K562 (cell line): ENCODE data around the gene RASD1. TPM values are rescaled to one million over a fixed set of nuclear protein-coding genes. Genes with fewer than 3 reads are reported as not detected.
A peak's percentile ranks its signal among the peaks of the same experiment; 100 is the strongest.

Source experiments
- BACH1 ChIP-seq: fragments of 200-800 bp; sonication (Bioruptor generic); IDR thresholded peaks from 2 replicates; pipeline ENCODE4 v1.6.1; 2016; ENCODE audit warnings: missing genetic modification characterization, missing compliant biosample characterization
- BHLHE40 ChIP-seq: IDR thresholded peaks from 2 replicates; pipeline ENCODE4 v1.6.1; 2011; ENCODE audit warnings: low read length, improper control_type of control experiment
- CREM ChIP-seq: IDR thresholded peaks from 2 replicates; pipeline ENCODE4 v1.6.1; 2014; ENCODE audit warnings: antibody characterized with exemption, low read depth
- ERF ChIP-seq: fragments of 450-650 bp; formaldehyde crosslinking; IDR thresholded peaks from 2 replicates; pipeline ENCODE4 v1.4.0; 2020; ENCODE audit warnings: mild to moderate bottlenecking, mixed read lengths
- KLF1 ChIP-seq: fragments of 450-650 bp; IDR thresholded peaks from 2 replicates; pipeline ENCODE4 v1.6.1; 2016; ENCODE audit warnings: missing genetic modification characterization, missing compliant biosample characterization
- MTF1 ChIP-seq: fragments of 250-450 bp; sonication (Bioruptor Pico); IDR thresholded peaks from 2 replicates; pipeline ENCODE4 v1.9.0; 2021; ENCODE audit warnings: moderate library complexity, mild to moderate bottlenecking, inconsistent platforms, borderline replicate concordance
- NFE2L1 ChIP-seq: fragments of 450-650 bp; IDR thresholded peaks from 2 replicates; pipeline ENCODE4 v1.6.1; 2016; ENCODE audit warnings: missing genetic modification characterization, low read depth, mild to moderate bottlenecking, missing compliant biosample characterization, moderate library complexity, borderline replicate concordance
- RAD21 ChIP-seq, 2 experiments: fragments of 250-450 bp in 1 of 2; fragments of 450-650 bp in 1 of 2; sonication (Bioruptor Pico) in 1 of 2; formaldehyde crosslinking in 1 of 2; IDR thresholded peaks in 1 of 2; conservative IDR thresholded peaks in 1 of 2; 2 replicates each; pipeline versions ENCODE4 v1.4.0 to v1.8.0; 2020 to 2022; ENCODE audit warnings: mild to moderate bottlenecking in 2 of 2, moderate library complexity in 1 of 2
- RBFOX2 ChIP-seq: fragments of 200-400 bp; formaldehyde crosslinking; IDR thresholded peaks from 2 replicates; pipeline ENCODE4 v1.6.1; 2017; ENCODE audit warnings: low read depth, mild to moderate bottlenecking, low read length, moderate library complexity
- SP1 ChIP-seq: sonication (generic); formaldehyde crosslinking; IDR thresholded peaks from 2 replicates; pipeline ENCODE4 v1.8.1; 2022; ENCODE audit warnings: mild to moderate bottlenecking, missing genetic modification reagents
- ZNF280A ChIP-seq: fragments of 450-650 bp; IDR thresholded peaks from 2 replicates; pipeline ENCODE4 v1.6.1; 2018; ENCODE audit warnings: mild to moderate bottlenecking, low read depth; ENCODE audit not compliant: partially characterized antibody
- ZSCAN29 ChIP-seq: fragments of 450-650 bp; IDR thresholded peaks from 2 replicates; pipeline ENCODE4 v1.6.1; 2017
- polyA plus RNA-seq, 8 experiments: library from polyadenylated mRNA; depleted of rRNA in 4 of 8; stranded (reverse) in 5 of 8; unstranded in 3 of 8; fragments of >200 nt; fragmentation: Nextera tagmentation in 2 of 8; fragmentation: Illumina TruSeq in 1 of 8; extraction: Ambion mirVana in 2 of 8; extraction: Trizol in 1 of 8; gene quantifications; 2 replicates each; pipeline versions ENCODE4 v1.2.1 to v1.2.3, GENCODE V29; 2011 to 2014; ENCODE audit warnings: inconsistent platforms in 1 of 8, missing spikeins in 1 of 8
- total RNA-seq, 7 experiments: library from RNA; depleted of rRNA in 6 of 7; stranded (reverse); fragments of >200 nt in 6 of 7; fragmentation: Illumina TruSeq in 2 of 7; extraction: Trizol in 2 of 7; gene quantifications; 2 replicates each; pipeline versions ENCODE4 v1.2.1 to v1.2.3, GENCODE V29; 2011 to 2021; ENCODE audit warnings: low replicate concordance in 1 of 7
- TF ChIP-seq, protein P1 (sequence below): IDR thresholded peaks from 2 replicates; pipeline ENCODE4 v1.6.1; 2011; ENCODE audit not compliant: insufficient read length; ENCODE audit errors: extremely low read depth
- TF ChIP-seq, protein P2 (sequence below): fragments of 250-450 bp; sonication (Bioruptor Pico); IDR thresholded peaks from 2 replicates; pipeline ENCODE4 v1.5.1; 2021; ENCODE audit warnings: mild to moderate bottlenecking
- TF ChIP-seq, protein P3 (sequence below), 2 experiments: fragments of 450-650 bp; IDR thresholded peaks; 2 replicates each; pipeline ENCODE4 v1.6.1; 2016; ENCODE audit warnings: mild to moderate bottlenecking in 2 of 2, borderline replicate concordance in 1 of 2, low read depth in 1 of 2, moderate library complexity in 1 of 2

RASD1 gene
- total and polyA plus RNA-seq, 9 of the 15 experiments (the other 6 are each of a cell fraction or from before 2014, with no cell fraction given) = 0.11 TPM; not detected in 8

DNA sequence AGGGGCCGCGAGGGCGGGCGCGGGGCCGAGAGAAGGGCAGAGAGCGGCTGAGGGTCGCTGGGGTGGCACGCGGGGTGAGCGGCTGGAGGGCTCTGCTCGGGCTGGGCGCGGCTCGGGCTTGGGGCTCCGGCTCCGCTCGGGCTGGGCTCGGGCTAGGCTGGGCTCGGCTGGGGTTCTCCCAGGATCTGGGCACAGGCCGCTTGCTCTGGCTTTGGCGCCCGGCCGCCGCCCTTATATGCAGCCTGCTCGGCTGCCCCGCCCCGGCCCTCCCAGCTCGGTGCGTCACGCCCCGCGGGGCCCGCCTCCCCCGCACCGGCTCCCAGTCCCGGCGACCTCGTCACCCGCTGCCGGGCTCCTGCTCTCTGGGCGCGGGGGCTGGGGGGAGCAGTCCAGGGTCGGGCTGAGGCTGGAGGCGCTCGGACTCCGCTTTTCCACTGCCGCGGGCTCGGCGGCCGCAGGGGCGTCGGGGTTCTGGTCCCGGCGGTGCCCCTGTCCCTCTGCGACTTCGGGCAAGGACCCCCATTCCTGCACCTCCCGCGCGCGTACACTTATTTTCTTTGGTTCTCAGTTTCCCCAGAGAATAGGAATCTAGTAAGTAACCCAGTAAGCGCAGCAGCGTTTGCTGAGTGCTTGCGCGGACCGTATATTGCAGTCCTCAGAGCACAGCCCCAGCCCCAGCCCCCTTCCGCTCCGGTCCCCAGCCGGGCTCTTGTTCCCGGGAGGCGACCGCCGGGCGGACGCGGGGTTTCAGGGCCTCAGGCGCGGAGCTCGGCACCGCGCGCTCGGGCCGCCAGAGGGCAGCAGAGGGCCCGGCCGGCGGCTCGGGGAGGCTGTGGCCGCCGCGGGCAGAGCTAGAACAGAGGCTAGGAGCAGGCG, at the start of gene RASD1 (continued):
- TF ChIP-seq ZNF280A (no peak), BACH1 (tag) (no peak), CREM (peak; percentile 64), MTF1 (CRISPR knock-in tag) (no peak), RAD21 (CRISPR knock-in tag; conservative IDR thresholded peaks at IDR 0.05 in 1 of 2, IDR thresholded peaks at IDR 0.05 in 1 of 2) (peak; percentile 64 to 71), NFE2L1 (tag) (no peak), RBFOX2 (peak; percentile 60), SP1 (CRISPR knock-in tag) (no peak), KLF1 (tag) (no peak), ERF (CRISPR knock-in tag) (no peak), ZSCAN29 (no peak), BHLHE40 (no peak)
- TF ChIP-seq, protein P1, sequence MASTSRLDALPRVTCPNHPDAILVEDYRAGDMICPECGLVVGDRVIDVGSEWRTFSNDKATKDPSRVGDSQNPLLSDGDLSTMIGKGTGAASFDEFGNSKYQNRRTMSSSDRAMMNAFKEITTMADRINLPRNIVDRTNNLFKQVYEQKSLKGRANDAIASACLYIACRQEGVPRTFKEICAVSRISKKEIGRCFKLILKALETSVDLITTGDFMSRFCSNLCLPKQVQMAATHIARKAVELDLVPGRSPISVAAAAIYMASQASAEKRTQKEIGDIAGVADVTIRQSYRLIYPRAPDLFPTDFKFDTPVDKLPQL = no peak
- TF ChIP-seq, protein P2, sequence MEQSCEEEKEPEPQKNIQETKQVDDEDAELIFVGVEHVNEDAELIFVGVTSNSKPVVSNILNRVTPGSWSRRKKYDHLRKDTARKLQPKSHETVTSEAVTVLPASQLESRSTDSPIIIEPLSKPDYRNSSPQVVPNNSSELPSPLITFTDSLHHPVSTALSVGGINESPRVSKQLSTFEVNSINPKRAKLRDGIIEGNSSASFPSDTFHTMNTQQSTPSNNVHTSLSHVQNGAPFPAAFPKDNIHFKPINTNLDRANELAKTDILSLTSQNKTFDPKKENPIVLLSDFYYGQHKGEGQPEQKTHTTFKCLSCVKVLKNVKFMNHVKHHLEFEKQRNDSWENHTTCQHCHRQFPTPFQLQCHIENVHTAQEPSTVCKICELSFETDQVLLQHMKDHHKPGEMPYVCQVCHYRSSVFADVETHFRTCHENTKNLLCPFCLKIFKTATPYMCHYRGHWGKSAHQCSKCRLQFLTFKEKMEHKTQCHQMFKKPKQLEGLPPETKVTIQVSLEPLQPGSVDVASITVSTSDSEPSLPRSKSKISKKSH (CRISPR knock-in tag) = no peak
- TF ChIP-seq, protein P3, sequence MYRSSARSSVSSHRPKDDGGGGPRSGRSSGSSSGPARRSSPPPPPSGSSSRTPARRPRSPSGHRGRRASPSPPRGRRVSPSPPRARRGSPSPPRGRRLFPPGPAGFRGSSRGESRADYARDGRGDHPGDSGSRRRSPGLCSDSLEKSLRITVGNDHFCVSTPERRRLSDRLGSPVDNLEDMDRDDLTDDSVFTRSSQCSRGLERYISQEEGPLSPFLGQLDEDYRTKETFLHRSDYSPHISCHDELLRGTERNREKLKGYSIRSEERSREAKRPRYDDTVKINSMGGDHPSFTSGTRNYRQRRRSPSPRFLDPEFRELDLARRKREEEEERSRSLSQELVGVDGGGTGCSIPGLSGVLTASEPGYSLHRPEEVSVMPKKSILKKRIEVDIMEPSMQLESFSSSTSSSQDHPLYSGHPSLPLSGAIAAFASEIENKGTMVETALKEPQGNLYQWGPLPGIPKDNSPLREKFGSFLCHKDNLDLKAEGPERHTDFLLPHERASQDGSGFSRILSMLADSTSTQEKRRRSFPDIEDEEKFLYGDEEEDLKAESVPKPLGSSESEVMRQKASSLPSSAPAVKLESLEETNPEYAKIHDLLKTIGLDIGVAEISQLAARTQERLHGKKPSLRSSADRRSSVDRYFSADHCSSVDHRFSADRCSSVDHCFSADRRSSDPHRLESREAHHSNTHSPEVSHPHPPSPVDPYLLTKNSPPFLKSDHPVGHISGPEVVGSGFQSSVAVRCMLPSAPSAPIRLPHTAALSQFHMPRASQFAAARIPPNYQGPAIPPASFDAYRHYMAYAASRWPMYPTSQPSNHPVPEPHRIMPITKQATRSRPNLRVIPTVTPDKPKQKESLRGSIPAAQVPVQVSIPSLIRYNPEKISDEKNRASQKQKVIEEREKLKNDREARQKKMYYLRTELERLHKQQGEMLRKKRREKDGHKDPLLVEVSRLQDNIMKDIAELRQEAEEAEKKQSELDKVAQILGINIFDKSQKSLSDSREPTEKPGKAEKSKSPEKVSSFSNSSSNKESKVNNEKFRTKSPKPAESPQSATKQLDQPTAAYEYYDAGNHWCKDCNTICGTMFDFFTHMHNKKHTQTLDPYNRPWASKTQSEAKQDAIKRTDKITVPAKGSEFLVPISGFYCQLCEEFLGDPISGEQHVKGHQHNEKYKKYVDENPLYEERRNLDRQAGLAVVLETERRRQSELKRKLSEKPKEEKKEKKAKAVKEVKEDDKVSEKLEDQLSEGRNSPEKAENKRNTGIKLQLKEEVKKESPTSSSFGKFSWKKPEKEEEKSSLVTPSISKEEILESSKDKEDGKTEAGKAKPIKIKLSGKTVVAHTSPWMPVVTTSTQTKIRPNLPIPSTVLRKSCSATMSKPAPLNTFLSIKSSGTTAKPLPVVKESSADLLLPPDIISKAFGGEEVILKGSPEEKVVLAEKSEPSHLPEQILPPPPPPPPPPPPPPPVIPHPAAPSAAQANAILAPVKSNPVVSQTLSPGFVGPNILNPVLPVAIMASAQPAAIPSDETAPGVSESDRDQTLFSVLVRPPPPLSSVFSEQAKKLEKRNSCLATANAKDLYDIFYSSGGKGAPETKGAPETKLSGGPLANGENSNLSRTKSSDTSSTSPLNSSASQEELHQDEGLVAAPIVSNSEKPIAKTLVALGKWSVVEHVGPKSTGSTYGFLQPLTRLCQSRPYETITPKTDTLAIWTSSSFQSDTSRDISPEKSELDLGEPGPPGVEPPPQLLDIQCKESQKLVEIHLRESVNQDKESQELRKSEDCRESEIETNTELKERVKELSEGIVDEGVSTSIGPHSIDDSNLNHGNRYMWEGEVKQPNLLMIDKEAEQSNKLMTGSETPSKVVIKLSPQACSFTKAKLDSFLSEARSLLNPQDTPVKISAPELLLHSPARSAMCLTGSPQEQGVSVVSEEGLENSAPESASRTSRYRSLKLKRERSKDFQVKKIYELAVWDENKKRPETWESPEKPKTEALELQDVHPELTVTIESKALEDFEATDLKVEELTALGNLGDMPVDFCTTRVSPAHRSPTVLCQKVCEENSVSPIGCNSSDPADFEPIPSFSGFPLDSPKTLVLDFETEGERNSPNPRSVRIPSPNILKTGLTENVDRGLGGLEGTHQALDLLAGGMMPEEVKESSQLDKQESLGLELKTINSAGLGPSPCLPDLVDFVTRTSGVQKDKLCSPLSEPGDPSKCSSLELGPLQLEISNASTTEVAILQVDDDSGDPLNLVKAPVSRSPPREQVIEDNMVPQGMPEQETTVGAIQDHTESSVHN (IDR thresholded peaks at IDR 0.05; ENCODE audit: borderline replicate concordance in 1 of 2, low read depth in 1 of 2) = no peak
